C4-2B (cell line): ENCODE data around the gene EBF3.

ENCODE experiments used
- CTCF ChIP-seq: fragments of 450-650 bp; conservative IDR thresholded peaks from 2 replicates; pipeline ENCODE4 v1.5.1; 2017; ENCODE audit warnings: mild to moderate bottlenecking
- ZFX ChIP-seq: fragments of 450-650 bp; IDR thresholded peaks from 2 replicates; pipeline ENCODE4 v1.6.1; 2017

DNA sequence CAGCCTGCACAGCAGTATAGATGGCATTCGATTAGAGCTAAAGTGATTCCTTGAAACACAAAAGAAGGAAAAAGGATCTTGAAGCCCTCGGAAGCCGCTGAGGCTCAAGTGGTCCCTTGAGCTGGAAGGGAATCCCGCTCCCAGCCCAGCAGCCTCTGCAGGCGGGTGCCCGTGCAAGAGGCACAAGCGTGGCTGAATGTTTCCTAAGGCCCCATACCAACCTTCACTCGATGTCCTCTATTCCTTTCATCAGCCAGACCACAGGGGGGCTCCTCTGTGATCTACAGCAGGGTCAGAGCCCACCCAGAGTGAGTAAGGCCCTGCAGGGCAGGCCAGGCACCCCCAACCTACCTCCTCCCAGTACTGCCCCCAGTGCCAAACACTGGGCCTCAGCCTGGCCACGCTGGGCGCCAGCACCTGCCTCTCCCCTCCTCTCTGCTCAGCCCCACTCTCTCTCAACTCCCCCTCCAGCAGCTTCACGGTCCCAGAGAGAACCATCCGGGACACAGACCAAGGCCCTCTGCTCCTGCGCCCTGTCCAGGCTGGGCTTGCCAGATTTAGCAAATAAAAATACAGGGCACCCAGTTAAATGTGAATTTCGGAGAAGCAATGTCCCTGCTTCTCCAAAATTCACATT is 30.5 kb downstream of the EBF3 start:
- TF ChIP-seq CTCF (no peak), ZFX (no peak)
